ENCODE data around the gene CDH11. TPM values are rescaled to one million over a fixed set of nuclear protein-coding genes. Genes with fewer than 3 reads are reported as not detected.

Gene CDH11
- total and polyA plus RNA-seq, 9 of the 15 experiments (the other 6 are each of a cell fraction or from before 2014, with no cell fraction given): 0.18 TPM; not detected in 8

DNA sequence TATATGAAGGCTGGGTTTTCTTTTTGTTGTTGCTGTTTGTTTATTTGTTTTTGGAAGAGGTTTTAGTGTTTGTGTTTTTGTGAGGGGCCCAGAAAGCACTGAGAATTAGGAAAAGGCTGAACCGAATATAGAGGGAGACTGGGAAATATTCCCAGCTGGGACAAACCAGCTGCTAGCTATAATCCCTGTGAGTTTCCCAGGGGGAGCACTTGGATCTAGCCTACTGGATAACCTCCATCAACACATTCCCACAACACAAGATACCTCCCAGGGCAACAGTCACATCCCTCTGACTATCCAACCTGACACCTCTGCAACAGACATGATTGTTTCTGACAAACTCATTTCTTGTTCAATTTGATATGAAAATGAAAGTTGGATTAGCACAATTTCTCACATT, 16.7 kb downstream of the CDH11 start:
- Histone ChIP-seq H3K27me3 (ENCODE audit: control insufficient read depth in 2 of 2, insufficient read depth in 2 of 2, low read length in 2 of 2) (no peaks in the 10 kb centered on the region), H3K9me1 (ENCODE audit: control insufficient read depth, insufficient read depth, low read length) (no peaks in the 10 kb centered on the region), H2AFZ (ENCODE audit: low read depth, low read length) (no peak overlapping the region), H3K27ac (ENCODE audit: extremely low read depth, low read depth, low read length) (no peak overlapping the region), H3K4me2 (ENCODE audit: insufficient read depth, low read length) (no peak overlapping the region), H3K79me2 (ENCODE audit: control insufficient read depth, insufficient read depth, low read length) (no peaks in the 10 kb centered on the region), H3K9ac (ENCODE audit: insufficient read depth in 1 of 2, low read depth in 2 of 2, low read length in 2 of 2) (no peak overlapping the region), H3K4me1 (replicated peaks in 1 of 2; ENCODE audit: control insufficient read depth in 2 of 2, insufficient read depth in 2 of 2, low read length in 2 of 2) (no peaks in the 10 kb centered on the region), H4K20me1 (replicated peaks; ENCODE audit: control insufficient read depth, insufficient read depth, low read length) (no peaks in the 10 kb centered on the region), H3K36me3 (ENCODE audit: control insufficient read depth, insufficient read depth, low read length) (no peaks in the 10 kb centered on the region), H3K4me3 (no peak overlapping the region), H3K9me3 (replicated peaks; ENCODE audit: control insufficient read depth, insufficient read depth, low read depth, low read length) (no peaks in the 10 kb centered on the region)
- POLR2A ChIA-PET: no interaction called here
- no peak for TF ChIP-seq NCOR1 (IDR thresholded peaks at IDR 0.05)
- TF ChIP-seq, protein P1, sequence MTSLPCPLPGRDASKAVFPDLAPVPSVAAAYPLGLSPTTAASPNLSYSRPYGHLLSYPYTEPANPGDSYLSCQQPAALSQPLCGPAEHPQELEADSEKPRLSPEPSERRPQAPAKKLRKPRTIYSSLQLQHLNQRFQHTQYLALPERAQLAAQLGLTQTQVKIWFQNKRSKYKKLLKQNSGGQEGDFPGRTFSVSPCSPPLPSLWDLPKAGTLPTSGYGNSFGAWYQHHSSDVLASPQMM (CRISPR knock-in tag; IDR thresholded peaks at IDR 0.05): no peak
- TF ChIP-seq, protein P2, sequence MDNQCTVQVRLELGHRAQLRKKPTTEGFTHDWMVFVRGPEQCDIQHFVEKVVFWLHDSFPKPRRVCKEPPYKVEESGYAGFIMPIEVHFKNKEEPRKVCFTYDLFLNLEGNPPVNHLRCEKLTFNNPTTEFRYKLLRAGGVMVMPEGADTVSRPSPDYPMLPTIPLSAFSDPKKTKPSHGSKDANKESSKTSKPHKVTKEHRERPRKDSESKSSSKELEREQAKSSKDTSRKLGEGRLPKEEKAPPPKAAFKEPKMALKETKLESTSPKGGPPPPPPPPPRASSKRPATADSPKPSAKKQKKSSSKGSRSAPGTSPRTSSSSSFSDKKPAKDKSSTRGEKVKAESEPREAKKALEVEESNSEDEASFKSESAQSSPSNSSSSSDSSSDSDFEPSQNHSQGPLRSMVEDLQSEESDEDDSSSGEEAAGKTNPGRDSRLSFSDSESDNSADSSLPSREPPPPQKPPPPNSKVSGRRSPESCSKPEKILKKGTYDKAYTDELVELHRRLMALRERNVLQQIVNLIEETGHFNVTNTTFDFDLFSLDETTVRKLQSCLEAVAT (IDR thresholded peaks at IDR 0.05): no peak
- no peak for TF ChIP-seq SIN3B (IDR thresholded peaks at IDR 0.05; ENCODE audit: low read depth)
- no peak for TF ChIP-seq CHCHD3 (CRISPR knock-in tag; IDR thresholded peaks at IDR 0.05)
- TF ChIP-seq PRPF4 (IDR thresholded peaks at IDR 0.05; ENCODE audit: insufficient read depth, low read depth, low read length, poor library complexity, severe bottlenecking): no peak
- no peak for TF ChIP-seq ZNF75A (CRISPR knock-in tag; IDR thresholded peaks at IDR 0.05)
- no peak for TF ChIP-seq ZSCAN32 (CRISPR knock-in tag; IDR thresholded peaks at IDR 0.05)
- TF ChIP-seq CBX1 (IDR thresholded peaks at IDR 0.05; ENCODE audit: low read depth): no peak
- no peak for TF ChIP-seq LEF1 (IDR thresholded peaks at IDR 0.05)
- TF ChIP-seq CBX2 (IDR thresholded peaks at IDR 0.05; ENCODE audit: insufficient read depth, low read length, poor library complexity, severe bottlenecking): no peak
- DNase-seq (ENCODE audit: extremely low read depth in 1 of 4, low spot score in 3 of 4): no peak
- in situ Hi-C loops (cut with MboI) (no loop called here), intact Hi-C loops (cut with micrococcal nuclease) (no loop called here)
- no TSS peak for BruUV-seq (replicated peaks)
- CTCF ChIA-PET (ENCODE audit: low intra/inter-chr PET ratio): no interaction called here
- no peak for ATAC-seq
- WGBS (ENCODE audit: insufficient coverage, low coverage, missing lambda C conversion rate): 0% methylated on average over 1 of the region's 1 CpG
- FAIRE-seq: no peak

Data from K562 (cell line).